ENCODE measurements around the gene GSN. TPM values are rescaled to one million over a fixed set of nuclear protein-coding genes. Genes with fewer than 3 reads are reported as not detected.

GSN gene
- total and polyA plus RNA-seq, 9 of the 15 experiments (the other 6 are each of a cell fraction or from before 2014, with no cell fraction given): 0.39 to 16.6 (median 8.2) TPM

- 0 out of 2 replicates have a peak, but pooled peaks have one; percentile 11 for TF ChIP-seq ADNP (tag; IDR thresholded peaks at IDR 0.05)
- peak; percentile 85; the same call in 1 of the 2 replicates for TF ChIP-seq ZNF175 (CRISPR knock-in tag; IDR thresholded peaks at IDR 0.05; ENCODE audit: low read depth)
- TF ChIP-seq, protein P1, sequence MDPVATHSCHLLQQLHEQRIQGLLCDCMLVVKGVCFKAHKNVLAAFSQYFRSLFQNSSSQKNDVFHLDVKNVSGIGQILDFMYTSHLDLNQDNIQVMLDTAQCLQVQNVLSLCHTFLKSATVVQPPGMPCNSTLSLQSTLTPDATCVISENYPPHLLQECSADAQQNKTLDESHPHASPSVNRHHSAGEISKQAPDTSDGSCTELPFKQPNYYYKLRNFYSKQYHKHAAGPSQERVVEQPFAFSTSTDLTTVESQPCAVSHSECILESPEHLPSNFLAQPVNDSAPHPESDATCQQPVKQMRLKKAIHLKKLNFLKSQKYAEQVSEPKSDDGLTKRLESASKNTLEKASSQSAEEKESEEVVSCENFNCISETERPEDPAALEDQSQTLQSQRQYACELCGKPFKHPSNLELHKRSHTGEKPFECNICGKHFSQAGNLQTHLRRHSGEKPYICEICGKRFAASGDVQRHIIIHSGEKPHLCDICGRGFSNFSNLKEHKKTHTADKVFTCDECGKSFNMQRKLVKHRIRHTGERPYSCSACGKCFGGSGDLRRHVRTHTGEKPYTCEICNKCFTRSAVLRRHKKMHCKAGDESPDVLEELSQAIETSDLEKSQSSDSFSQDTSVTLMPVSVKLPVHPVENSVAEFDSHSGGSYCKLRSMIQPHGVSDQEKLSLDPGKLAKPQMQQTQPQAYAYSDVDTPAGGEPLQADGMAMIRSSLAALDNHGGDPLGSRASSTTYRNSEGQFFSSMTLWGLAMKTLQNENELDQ (CRISPR knock-in tag; IDR thresholded peaks at IDR 0.05; ENCODE audit: borderline replicate concordance): no peak
- TF ChIP-seq ZNF740 (CRISPR knock-in tag; IDR thresholded peaks at IDR 0.05): no peak
- TF ChIP-seq ZNF740 (tag; IDR thresholded peaks at IDR 0.05): 0 out of 4 replicates have a peak, but pooled peaks of 1 of the 2 experiments have one; percentile 38
- no peak for TF ChIP-seq NUFIP1 (IDR thresholded peaks at IDR 0.05; ENCODE audit: partially characterized antibody)
- TF ChIP-seq ZNF134 (CRISPR knock-in tag; conservative IDR thresholded peaks at IDR 0.05): no peak
- TF ChIP-seq, protein P2, sequence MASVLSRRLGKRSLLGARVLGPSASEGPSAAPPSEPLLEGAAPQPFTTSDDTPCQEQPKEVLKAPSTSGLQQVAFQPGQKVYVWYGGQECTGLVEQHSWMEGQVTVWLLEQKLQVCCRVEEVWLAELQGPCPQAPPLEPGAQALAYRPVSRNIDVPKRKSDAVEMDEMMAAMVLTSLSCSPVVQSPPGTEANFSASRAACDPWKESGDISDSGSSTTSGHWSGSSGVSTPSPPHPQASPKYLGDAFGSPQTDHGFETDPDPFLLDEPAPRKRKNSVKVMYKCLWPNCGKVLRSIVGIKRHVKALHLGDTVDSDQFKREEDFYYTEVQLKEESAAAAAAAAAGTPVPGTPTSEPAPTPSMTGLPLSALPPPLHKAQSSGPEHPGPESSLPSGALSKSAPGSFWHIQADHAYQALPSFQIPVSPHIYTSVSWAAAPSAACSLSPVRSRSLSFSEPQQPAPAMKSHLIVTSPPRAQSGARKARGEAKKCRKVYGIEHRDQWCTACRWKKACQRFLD (CRISPR knock-in tag; IDR thresholded peaks at IDR 0.05): peak; percentile 85
- TF ChIP-seq, protein P3, sequence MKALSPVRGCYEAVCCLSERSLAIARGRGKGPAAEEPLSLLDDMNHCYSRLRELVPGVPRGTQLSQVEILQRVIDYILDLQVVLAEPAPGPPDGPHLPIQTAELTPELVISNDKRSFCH (CRISPR knock-in tag; IDR thresholded peaks at IDR 0.05): no peak
- TF ChIP-seq, protein P3 (tag; IDR thresholded peaks at IDR 0.05): peak; percentile 72; the same call in 1 of the 2 replicates
- TF ChIP-seq KDM5B (IDR thresholded peaks at IDR 0.05; ENCODE audit: insufficient replicate concordance, low read depth, low read length): peak; percentile 31
- peak; percentile 21; the same call in 1 of the 2 replicates for TF ChIP-seq PHF8 (IDR thresholded peaks at IDR 0.05; ENCODE audit: borderline replicate concordance, low read length)
- TF ChIP-seq, protein P4, sequence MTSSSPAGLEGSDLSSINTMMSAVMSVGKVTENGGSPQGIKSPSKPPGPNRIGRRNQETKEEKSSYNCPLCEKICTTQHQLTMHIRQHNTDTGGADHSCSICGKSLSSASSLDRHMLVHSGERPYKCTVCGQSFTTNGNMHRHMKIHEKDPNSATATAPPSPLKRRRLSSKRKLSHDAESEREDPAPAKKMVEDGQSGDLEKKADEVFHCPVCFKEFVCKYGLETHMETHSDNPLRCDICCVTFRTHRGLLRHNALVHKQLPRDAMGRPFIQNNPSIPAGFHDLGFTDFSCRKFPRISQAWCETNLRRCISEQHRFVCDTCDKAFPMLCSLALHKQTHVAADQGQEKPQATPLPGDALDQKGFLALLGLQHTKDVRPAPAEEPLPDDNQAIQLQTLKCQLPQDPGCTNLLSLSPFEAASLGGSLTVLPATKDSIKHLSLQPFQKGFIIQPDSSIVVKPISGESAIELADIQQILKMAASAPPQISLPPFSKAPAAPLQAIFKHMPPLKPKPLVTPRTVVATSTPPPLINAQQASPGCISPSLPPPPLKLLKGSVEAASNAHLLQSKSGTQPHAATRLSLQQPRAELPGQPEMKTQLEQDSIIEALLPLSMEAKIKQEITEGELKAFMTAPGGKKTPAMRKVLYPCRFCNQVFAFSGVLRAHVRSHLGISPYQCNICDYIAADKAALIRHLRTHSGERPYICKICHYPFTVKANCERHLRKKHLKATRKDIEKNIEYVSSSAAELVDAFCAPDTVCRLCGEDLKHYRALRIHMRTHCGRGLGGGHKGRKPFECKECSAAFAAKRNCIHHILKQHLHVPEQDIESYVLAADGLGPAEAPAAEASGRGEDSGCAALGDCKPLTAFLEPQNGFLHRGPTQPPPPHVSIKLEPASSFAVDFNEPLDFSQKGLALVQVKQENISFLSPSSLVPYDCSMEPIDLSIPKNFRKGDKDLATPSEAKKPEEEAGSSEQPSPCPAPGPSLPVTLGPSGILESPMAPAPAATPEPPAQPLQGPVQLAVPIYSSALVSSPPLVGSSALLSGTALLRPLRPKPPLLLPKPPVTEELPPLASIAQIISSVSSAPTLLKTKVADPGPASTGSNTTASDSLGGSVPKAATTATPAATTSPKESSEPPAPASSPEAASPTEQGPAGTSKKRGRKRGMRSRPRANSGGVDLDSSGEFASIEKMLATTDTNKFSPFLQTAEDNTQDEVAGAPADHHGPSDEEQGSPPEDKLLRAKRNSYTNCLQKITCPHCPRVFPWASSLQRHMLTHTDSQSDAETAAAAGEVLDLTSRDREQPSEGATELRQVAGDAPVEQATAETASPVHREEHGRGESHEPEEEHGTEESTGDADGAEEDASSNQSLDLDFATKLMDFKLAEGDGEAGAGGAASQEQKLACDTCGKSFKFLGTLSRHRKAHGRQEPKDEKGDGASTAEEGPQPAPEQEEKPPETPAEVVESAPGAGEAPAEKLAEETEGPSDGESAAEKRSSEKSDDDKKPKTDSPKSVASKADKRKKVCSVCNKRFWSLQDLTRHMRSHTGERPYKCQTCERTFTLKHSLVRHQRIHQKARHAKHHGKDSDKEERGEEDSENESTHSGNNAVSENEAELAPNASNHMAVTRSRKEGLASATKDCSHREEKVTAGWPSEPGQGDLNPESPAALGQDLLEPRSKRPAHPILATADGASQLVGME (CRISPR knock-in tag; IDR thresholded peaks at IDR 0.05): no peak
- TF ChIP-seq NFRKB (IDR thresholded peaks at IDR 0.05; ENCODE audit: low read depth): peak; percentile 55
Measured at GRCh38 chr9:121285835-121286687, 18.1 kb downstream of the GSN start (continued).

All from K562 (cell line).